ENCODE data around the gene TLCD1. TPM values are rescaled to one million over a fixed set of nuclear protein-coding genes. Genes with fewer than 3 reads are reported as not detected.

Gene TLCD1
- total RNA-seq, 1 experiment from 2014 or later, result 50.7 TPM

- H3K9ac ChIP-seq (ENCODE audit: extremely low read depth, insufficient read length, low read length), result no peak overlapping the region
- H2BK12ac ChIP-seq (ENCODE audit: insufficient read length, low read depth, low read length), result no peak overlapping the region
- DNase-seq, result no peak
- H3K27me3 ChIP-seq (ENCODE audit: insufficient read depth, low read length), result no peaks in the 10 kb centered on the region
- no CpG with 5 or more reads among the region's 10 CpGs for WGBS (ENCODE audit: extremely low coverage, insufficient read length, low lambda C conversion rate)
- H4K20me1 ChIP-seq (ENCODE audit: control insufficient read depth, insufficient read depth, insufficient read length), result no peaks in the 10 kb centered on the region
- no peak overlapping the region for H3K23ac ChIP-seq (ENCODE audit: insufficient read length, low read depth, low read length)
- H2BK5ac ChIP-seq (ENCODE audit: insufficient read length, low read length), result no peak overlapping the region
- H3K23me2 ChIP-seq (ENCODE audit: insufficient read length, low read depth, low read length, poor library complexity, severe bottlenecking), result peaks cover 15% of the 10 kb centered on the region
- no peak overlapping the region for H4K91ac ChIP-seq (ENCODE audit: insufficient read length, low read depth, low read length)
- no peak overlapping the region for H2BK120ac ChIP-seq (ENCODE audit: low read depth, low read length, poor library complexity, severe bottlenecking)
- no peak for TF ChIP-seq CTCF (conservative IDR thresholded peaks at IDR 0.05)
- no peak overlapping the region for H3K4me2 ChIP-seq (ENCODE audit: insufficient read depth, insufficient read length, low read length)
- Mint-ChIP-seq H3K27ac (peak overlapping the region in 1 of 3 experiments; percentile 68; a peak in 1 of 7 replicates), H3K4me1 (peaks cover 3 to 6% of the 10 kb centered on the region in 2 experiments; a peak in 3 of 4 replicates), H3K27me3 (ENCODE audit: low read depth) (no peaks in the 10 kb centered on the region), H3K4me3 (no peak overlapping the region; a peak in 1 of 5 replicates), H3K9me3 (no peaks in the 10 kb centered on the region), H3K36me3 (ENCODE audit: insufficient read depth in 1 of 3, low read depth in 3 of 3) (peaks cover 13 to 46% (median 28%) of the 10 kb centered on the region in 3 experiments; a peak in 6 of 7 replicates)
- H3K4ac ChIP-seq (ENCODE audit: low read depth, low read length), result no peak overlapping the region
- no peak overlapping the region for H3K56ac ChIP-seq (ENCODE audit: insufficient read length, low read depth, low read length)
- no peak overlapping the region for H3K14ac ChIP-seq (ENCODE audit: insufficient read depth, low read length)
- no peak overlapping the region for H2AFZ ChIP-seq (ENCODE audit: low read length)
- H3K79me1 ChIP-seq (ENCODE audit: insufficient read depth, low read depth, low read length, poor library complexity, severe bottlenecking), result no peaks in the 10 kb centered on the region
- no peak overlapping the region for H3K18ac ChIP-seq (ENCODE audit: insufficient read length, low read depth, low read length)
- no peaks in the 10 kb centered on the region for H3K4me1 ChIP-seq (ENCODE audit: insufficient read depth, low read length)
- H3K9me3 ChIP-seq (ENCODE audit: control insufficient read depth, low read depth, low read length), result no peaks in the 10 kb centered on the region
- no peak overlapping the region for H4K8ac ChIP-seq (replicated peaks; ENCODE audit: insufficient read length, low read depth, low read length)
- no peak overlapping the region for H3K27ac ChIP-seq (ENCODE audit: insufficient read length, low read depth, low read length)
- no peak overlapping the region for H4K5ac ChIP-seq (ENCODE audit: insufficient read length, low read depth, low read length)
- no peak overlapping the region for H2AK5ac ChIP-seq (ENCODE audit: insufficient read length, low read length)
- H2BK20ac ChIP-seq (ENCODE audit: low read depth, low read length, poor library complexity, severe bottlenecking), result no peak overlapping the region
- no peak overlapping the region for H2BK15ac ChIP-seq (ENCODE audit: low read depth, low read length)
- H3K79me2 ChIP-seq (ENCODE audit: insufficient read depth, low read length), result peaks cover 10% of the 10 kb centered on the region; the same call in 1 of the 2 replicates
- no peak overlapping the region for H3T11ph ChIP-seq (ENCODE audit: low read length)
Observed at GRCh38 chr17:28740406-28741357, 14.6 kb upstream of the TLCD1 start.

Measured in H9 (cell line).